ENCODE measurements around the gene ATOSA. TPM values are rescaled to one million over a fixed set of nuclear protein-coding genes. Genes with fewer than 3 reads are reported as not detected.

ATOSA gene
- total RNA-seq, 4 donors from 2014 or later, result 42.6 to 68.5 (median 46.0) TPM

GRCh38 chr15:52680761-52681160 is 1.6 kb upstream of the ATOSA start:
- H3K27ac ChIP-seq (replicated peaks in 1 of 4), result peak overlapping the region in 2 of 4 donors; percentile 98 to 100
- intact Hi-C loops (cut with DNase I), result no loop called here
- H3K4me3 ChIP-seq, result no peak overlapping the region
- no peak for DNase-seq (ENCODE audit: extremely low spot score)
- no peaks in the 10 kb centered on the region for H3K27me3 ChIP-seq
- TF ChIP-seq POLR2A (IDR thresholded peaks at IDR 0.05; ENCODE audit: low read depth), result no peak
- no peak for TF ChIP-seq POLR2AphosphoS5 (IDR thresholded peaks at IDR 0.05)
- TF ChIP-seq EP300 (IDR thresholded peaks at IDR 0.05), result no peak
- no peak for TF ChIP-seq CTCF (IDR thresholded peaks at IDR 0.05)
- no peaks in the 10 kb centered on the region for H3K9me3 ChIP-seq
- peaks cover 0 to 6% (median 3%) of the 10 kb centered on the region in 4 donors for H3K36me3 ChIP-seq
- peaks cover 21 to 32% (median 30%) of the 10 kb centered on the region in 4 donors for H3K4me1 ChIP-seq

GRCh38 chr15:52680041-52680391 is 828 bp upstream of the ATOSA start:
- no peak for DNase-seq (ENCODE audit: extremely low spot score)

GRCh38 chr15:52678468-52679231 is 538 bp downstream of the ATOSA start:
- under 1% methylated on average over 62 of the region's 70 CpGs for WGBS
- intact Hi-C loops (cut with DNase I), result loop anchor here (2.0 kb wide), 1 partner anchor 110 kb away; the partner anchor contains the start of gene ARPP19
- H3K27me3 ChIP-seq, result no peaks in the 10 kb centered on the region
- peaks cover 34 to 54% (median 49%) of the 10 kb centered on the region in 4 donors for H3K4me1 ChIP-seq
- H3K27ac ChIP-seq (replicated peaks in 1 of 4), result peak overlapping the region; percentile 95 to 100 (median 97)
- H3K36me3 ChIP-seq, result peaks cover 0 to 24% (median 11%) of the 10 kb centered on the region in 4 donors
- peak overlapping the region; percentile 67 to 99 (median 82) for H3K4me3 ChIP-seq
- no peak for DNase-seq (ENCODE audit: extremely low spot score)
- no peaks in the 10 kb centered on the region for H3K9me3 ChIP-seq
- TF ChIP-seq POLR2AphosphoS5 (IDR thresholded peaks at IDR 0.05) (no peak), CTCF (IDR thresholded peaks at IDR 0.05) (peak in 1 of 3 experiments; percentile 4)

More at GRCh38 chr15:52680041-52680391, 828 bp upstream of the ATOSA start:
- Histone ChIP-seq H3K36me3 (peaks cover 0 to 14% (median 6%) of the 10 kb centered on the region in 4 donors), H3K27me3 (no peaks in the 10 kb centered on the region), H3K9me3 (no peaks in the 10 kb centered on the region), H3K4me1 (peaks cover 28 to 40% (median 37%) of the 10 kb centered on the region in 4 donors), H3K27ac (replicated peaks in 1 of 4) (peak overlapping the region; percentile 95 to 100 (median 97)), H3K4me3 (peak overlapping the region; percentile 67 to 99 (median 82))
- TF ChIP-seq EP300 (IDR thresholded peaks at IDR 0.05) (no peak), POLR2AphosphoS5 (IDR thresholded peaks at IDR 0.05) (no peak), CTCF (IDR thresholded peaks at IDR 0.05) (no peak), POLR2A (IDR thresholded peaks at IDR 0.05; ENCODE audit: low read depth) (no peak)
- 23% methylated on average over 3 of the region's 3 CpGs for WGBS
- intact Hi-C loops (cut with DNase I), result no loop called here

- under 1% methylated on average over 16 of the region's 16 CpGs for WGBS
- Histone ChIP-seq H3K9me3 (no peaks in the 10 kb centered on the region), H3K36me3 (peaks cover 0 to 30% (median 16%) of the 10 kb centered on the region in 4 donors), H3K27me3 (no peaks in the 10 kb centered on the region), H3K27ac (replicated peaks in 1 of 4) (peak overlapping the region; percentile 95 to 100 (median 97)), H3K4me1 (peaks cover 37 to 58% (median 55%) of the 10 kb centered on the region in 4 donors), H3K4me3 (peak overlapping the region; percentile 67 to 99 (median 82))
- TF ChIP-seq EP300 (IDR thresholded peaks at IDR 0.05) (no peak), POLR2AphosphoS5 (IDR thresholded peaks at IDR 0.05) (peak in 1 of 2 donors; percentile 69)
- intact Hi-C loops (cut with DNase I), result loop anchor here (2.0 kb wide), 1 partner anchor 109 kb away; the partner anchor contains the start of gene ARPP19
- DNase-seq (ENCODE audit: extremely low spot score), result peak; percentile 93
Observed at GRCh38 chr15:52677593-52678467, 1.4 kb downstream of the ATOSA start.

GRCh38 chr15:52674831-52675230 is 4.4 kb downstream of the ATOSA start:
- H3K4me3 ChIP-seq, result no peak overlapping the region
- H3K9me3 ChIP-seq, result no peaks in the 10 kb centered on the region
- no peaks in the 10 kb centered on the region for H3K27me3 ChIP-seq
- H3K27ac ChIP-seq (replicated peaks in 1 of 4), result no peak overlapping the region
- peaks cover 6 to 59% (median 33%) of the 10 kb centered on the region in 4 donors for H3K36me3 ChIP-seq
- no peak for DNase-seq (ENCODE audit: extremely low spot score)
- WGBS, result 80% methylated on average over 4 of the region's 4 CpGs
- peaks cover 31 to 62% (median 60%) of the 10 kb centered on the region in 4 donors for H3K4me1 ChIP-seq
- intact Hi-C loops (cut with DNase I), result no loop called here
- TF ChIP-seq POLR2A (IDR thresholded peaks at IDR 0.05; ENCODE audit: low read depth) (no peak), CTCF (IDR thresholded peaks at IDR 0.05) (no peak), POLR2AphosphoS5 (IDR thresholded peaks at IDR 0.05) (no peak), EP300 (IDR thresholded peaks at IDR 0.05) (no peak)
